Measurements from ENCODE around the gene TBL1Y.

GRCh38 chrY:6894496-6894895 is 16.0 kb upstream of the TBL1Y start:
- TF ChIP-seq CTCF (conservative IDR thresholded peaks at IDR 0.05 in 1 of 2, IDR thresholded peaks at IDR 0.05 in 1 of 2; ENCODE audit: extremely low read depth in 1 of 2, insufficient read depth in 1 of 2, low read depth in 1 of 2, low read length in 2 of 2) (no peak), EZH2 (IDR thresholded peaks at IDR 0.05; ENCODE audit: borderline replicate concordance, low read length) (no peak)

Measured in mammary epithelial cell (primary cell).